K562 (cell line): ENCODE measurements around the gene LHX3. TPM values are rescaled to one million over a fixed set of nuclear protein-coding genes. Genes with fewer than 3 reads are reported as not detected.

ENCODE experiments used
- ESRRB ChIP-seq: fragments of 250-450 bp; sonication (Bioruptor Pico); IDR thresholded peaks from 2 replicates; pipeline ENCODE4 v1.5.0; 2020; ENCODE audit warnings: mild to moderate bottlenecking, moderate library complexity, borderline replicate concordance
- FOXK2 ChIP-seq, 2 experiments: fragments of 450-650 bp; IDR thresholded peaks in 1 of 2; conservative IDR thresholded peaks in 1 of 2; 2 replicates each; pipeline ENCODE4 v1.6.1; 2016; ENCODE audit warnings: low read depth in 2 of 2, mild to moderate bottlenecking in 1 of 2
- GABPB1 ChIP-seq: sonication (generic); formaldehyde crosslinking; IDR thresholded peaks from 2 replicates; pipeline ENCODE4 v1.8.0; 2022; ENCODE audit warnings: mild to moderate bottlenecking, missing genetic modification reagents
- IRF9 ChIP-seq: fragments of 450-650 bp; IDR thresholded peaks from 2 replicates; pipeline ENCODE4 v1.6.1; 2016; ENCODE audit warnings: missing biosample characterization, missing genetic modification characterization
- L3MBTL2 ChIP-seq: fragments of 450-650 bp; IDR thresholded peaks from 2 replicates; pipeline ENCODE4 v1.6.1; 2016; ENCODE audit warnings: mild to moderate bottlenecking, moderate library complexity
- PHF21A ChIP-seq: fragments of 450-650 bp; IDR thresholded peaks from 2 replicates; pipeline ENCODE4 v1.6.1; 2017; ENCODE audit warnings: low read depth, borderline replicate concordance
- POLR3G ChIP-seq: IDR thresholded peaks from 2 replicates; pipeline ENCODE4 v1.6.1; 2011; ENCODE audit not compliant: insufficient read length, insufficient replicate concordance; ENCODE audit errors: extremely low read depth
- PREB ChIP-seq: sonication (generic); formaldehyde crosslinking; IDR thresholded peaks from 2 replicates; pipeline ENCODE4 v1.8.1; 2023; ENCODE audit warnings: mild to moderate bottlenecking, missing genetic modification reagents
- SRSF3 ChIP-seq: fragments of 200-400 bp; formaldehyde crosslinking; IDR thresholded peaks from 2 replicates; pipeline ENCODE4 v1.6.1; 2016; ENCODE audit warnings: mild to moderate bottlenecking, low read length, moderate library complexity; ENCODE audit not compliant: insufficient read depth
- STAT5A ChIP-seq: IDR thresholded peaks from 2 replicates; pipeline ENCODE4 v1.6.1; 2012; ENCODE audit warnings: low read length, inconsistent platforms, borderline replicate concordance
- ZKSCAN8 ChIP-seq: fragments of 200-800 bp; sonication (Bioruptor generic); IDR thresholded peaks from 2 replicates; pipeline ENCODE4 v1.6.1; 2016; ENCODE audit warnings: missing genetic modification characterization, missing compliant biosample characterization
- ZNF133 ChIP-seq: fragments of 250-450 bp; sonication (Bioruptor Pico); IDR thresholded peaks from 2 replicates; pipeline ENCODE4 v1.4.0; 2020; ENCODE audit warnings: mild to moderate bottlenecking
- ZNF561 ChIP-seq: fragments of 450-650 bp; formaldehyde crosslinking; conservative IDR thresholded peaks from 2 replicates; pipeline ENCODE4 v1.4.0; 2020; ENCODE audit warnings: mild to moderate bottlenecking, moderate library complexity
- polyA plus RNA-seq, 8 experiments: library from polyadenylated mRNA; depleted of rRNA in 4 of 8; stranded (reverse) in 5 of 8; unstranded in 3 of 8; fragments of >200 nt; fragmentation: Nextera tagmentation in 2 of 8; fragmentation: Illumina TruSeq in 1 of 8; extraction: Ambion mirVana in 2 of 8; extraction: Trizol in 1 of 8; gene quantifications; 2 replicates each; pipeline versions ENCODE4 v1.2.1 to v1.2.3, GENCODE V29; 2011 to 2014; ENCODE audit warnings: inconsistent platforms in 1 of 8, missing spikeins in 1 of 8
- total RNA-seq, 7 experiments: library from RNA; depleted of rRNA in 6 of 7; stranded (reverse); fragments of >200 nt in 6 of 7; fragmentation: Illumina TruSeq in 2 of 7; extraction: Trizol in 2 of 7; gene quantifications; 2 replicates each; pipeline versions ENCODE4 v1.2.1 to v1.2.3, GENCODE V29; 2011 to 2021; ENCODE audit warnings: low replicate concordance in 1 of 7
- TF ChIP-seq, protein P1 (sequence below): sonication (generic); formaldehyde crosslinking; IDR thresholded peaks from 2 replicates; pipeline ENCODE4 v1.8.1; 2023; ENCODE audit warnings: mild to moderate bottlenecking, missing genetic modification reagents
- TF ChIP-seq, protein P2 (sequence below): fragments of 250-450 bp; sonication (Bioruptor Pico); IDR thresholded peaks from 2 replicates; pipeline ENCODE4 v1.4.0; 2020; ENCODE audit warnings: mild to moderate bottlenecking
- TF ChIP-seq, protein P3 (sequence below), 2 experiments: fragments of 200-800 bp in 1 of 2; sonication (Bioruptor generic) in 1 of 2; sonication (generic) in 1 of 2; formaldehyde crosslinking in 1 of 2; IDR thresholded peaks in 1 of 2; conservative IDR thresholded peaks in 1 of 2; 2 replicates each; pipeline versions ENCODE4 v1.5.0 to v1.6.1; 2016 to 2020; ENCODE audit warnings: missing compliant biosample characterization in 1 of 2, missing genetic modification characterization in 1 of 2, missing genetic modification reagents in 1 of 2
- TF ChIP-seq, protein P4 (sequence below), 3 experiments: fragments of 200-800 bp in 1 of 3; sonication (Bioruptor generic) in 1 of 3; sonication (generic) in 1 of 3; formaldehyde crosslinking in 1 of 3; IDR thresholded peaks; 2 replicates each; pipeline versions ENCODE4 v1.6.1 to v1.8.0; 2016 to 2022; ENCODE audit warnings: mild to moderate bottlenecking in 2 of 3, missing compliant biosample characterization in 2 of 3, missing genetic modification characterization in 2 of 3, missing genetic modification reagents in 1 of 3

The LHX3 gene
- total and polyA plus RNA-seq, 9 of the 15 experiments (the other 6 are each of a cell fraction or from before 2014, with no cell fraction given): 0.09 TPM; not detected in 8

DNA sequence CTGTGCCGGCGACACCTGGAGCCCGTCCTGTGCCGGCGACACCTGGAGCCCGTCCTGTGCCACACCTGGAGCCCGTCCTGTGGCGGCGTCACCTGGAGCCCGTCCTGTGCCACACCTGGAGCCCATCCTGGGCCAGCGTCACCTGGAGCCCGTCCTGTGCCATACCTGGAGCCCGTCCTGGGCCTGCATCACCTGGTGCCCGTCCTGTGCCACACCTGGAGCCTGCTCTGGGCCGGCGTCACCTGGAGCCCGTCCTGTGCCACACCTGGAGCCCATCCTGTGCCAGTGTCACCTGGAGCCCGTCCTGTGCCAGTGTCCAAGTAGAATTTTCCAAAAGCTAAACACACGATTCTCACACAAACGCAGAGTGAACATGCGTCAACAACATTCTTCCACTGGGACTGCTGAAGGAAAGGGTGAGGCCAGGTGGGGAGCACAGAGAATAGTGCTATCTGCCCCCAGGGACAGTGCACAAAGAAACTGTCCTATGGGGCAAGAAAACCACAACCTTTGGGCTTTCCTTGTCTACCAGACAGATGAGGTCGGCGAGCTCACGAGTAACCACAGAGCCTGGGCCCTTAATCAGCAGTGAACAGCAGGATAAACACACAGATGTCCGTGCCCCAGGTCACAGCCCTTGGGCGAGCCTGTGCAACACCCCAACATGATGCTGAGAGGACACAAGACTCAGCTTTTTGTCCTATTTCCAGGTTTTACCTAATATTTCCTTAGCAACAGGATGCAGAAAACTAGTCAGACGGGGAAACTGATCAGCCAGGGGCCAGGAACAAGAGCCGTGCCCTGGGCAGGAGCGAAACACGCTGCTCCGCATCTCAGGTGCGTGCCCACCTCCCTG is 32.8 kb upstream of the LHX3 start (continued):
- TF ChIP-seq, protein P1, sequence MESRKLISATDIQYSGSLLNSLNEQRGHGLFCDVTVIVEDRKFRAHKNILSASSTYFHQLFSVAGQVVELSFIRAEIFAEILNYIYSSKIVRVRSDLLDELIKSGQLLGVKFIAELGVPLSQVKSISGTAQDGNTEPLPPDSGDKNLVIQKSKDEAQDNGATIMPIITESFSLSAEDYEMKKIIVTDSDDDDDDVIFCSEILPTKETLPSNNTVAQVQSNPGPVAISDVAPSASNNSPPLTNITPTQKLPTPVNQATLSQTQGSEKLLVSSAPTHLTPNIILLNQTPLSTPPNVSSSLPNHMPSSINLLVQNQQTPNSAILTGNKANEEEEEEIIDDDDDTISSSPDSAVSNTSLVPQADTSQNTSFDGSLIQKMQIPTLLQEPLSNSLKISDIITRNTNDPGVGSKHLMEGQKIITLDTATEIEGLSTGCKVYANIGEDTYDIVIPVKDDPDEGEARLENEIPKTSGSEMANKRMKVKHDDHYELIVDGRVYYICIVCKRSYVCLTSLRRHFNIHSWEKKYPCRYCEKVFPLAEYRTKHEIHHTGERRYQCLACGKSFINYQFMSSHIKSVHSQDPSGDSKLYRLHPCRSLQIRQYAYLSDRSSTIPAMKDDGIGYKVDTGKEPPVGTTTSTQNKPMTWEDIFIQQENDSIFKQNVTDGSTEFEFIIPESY: peak; percentile 63; the same call in 1 of the 2 replicates
- TF ChIP-seq ZKSCAN8 (CRISPR knock-in tag) (no peak), IRF9 (tag) (no peak), L3MBTL2 (no peak), SRSF3 (no peak), PHF21A (no peak), FOXK2 (conservative IDR thresholded peaks at IDR 0.05 in 1 of 2, IDR thresholded peaks at IDR 0.05 in 1 of 2; ENCODE audit: low read depth in 2 of 2) (peak in 1 of 2 experiments; percentile 61; a peak in 1 of 4 replicates), POLR3G (no peak), ZNF133 (CRISPR knock-in tag) (no peak), STAT5A (peak; percentile 85), PREB (CRISPR knock-in tag) (no peak), GABPB1 (CRISPR knock-in tag) (no peak), ZNF561 (CRISPR knock-in tag) (no peak), ESRRB (CRISPR knock-in tag) (no peak)
- TF ChIP-seq, protein P2, sequence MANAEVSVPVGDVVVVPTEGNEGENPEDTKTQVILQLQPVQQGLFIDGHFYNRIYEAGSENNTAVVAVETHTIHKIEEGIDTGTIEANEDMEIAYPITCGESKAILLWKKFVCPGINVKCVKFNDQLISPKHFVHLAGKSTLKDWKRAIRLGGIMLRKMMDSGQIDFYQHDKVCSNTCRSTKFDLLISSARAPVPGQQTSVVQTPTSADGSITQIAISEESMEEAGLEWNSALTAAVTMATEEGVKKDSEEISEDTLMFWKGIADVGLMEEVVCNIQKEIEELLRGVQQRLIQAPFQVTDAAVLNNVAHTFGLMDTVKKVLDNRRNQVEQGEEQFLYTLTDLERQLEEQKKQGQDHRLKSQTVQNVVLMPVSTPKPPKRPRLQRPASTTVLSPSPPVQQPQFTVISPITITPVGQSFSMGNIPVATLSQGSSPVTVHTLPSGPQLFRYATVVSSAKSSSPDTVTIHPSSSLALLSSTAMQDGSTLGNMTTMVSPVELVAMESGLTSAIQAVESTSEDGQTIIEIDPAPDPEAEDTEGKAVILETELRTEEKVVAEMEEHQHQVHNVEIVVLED (CRISPR knock-in tag): no peak
- TF ChIP-seq, protein P3, sequence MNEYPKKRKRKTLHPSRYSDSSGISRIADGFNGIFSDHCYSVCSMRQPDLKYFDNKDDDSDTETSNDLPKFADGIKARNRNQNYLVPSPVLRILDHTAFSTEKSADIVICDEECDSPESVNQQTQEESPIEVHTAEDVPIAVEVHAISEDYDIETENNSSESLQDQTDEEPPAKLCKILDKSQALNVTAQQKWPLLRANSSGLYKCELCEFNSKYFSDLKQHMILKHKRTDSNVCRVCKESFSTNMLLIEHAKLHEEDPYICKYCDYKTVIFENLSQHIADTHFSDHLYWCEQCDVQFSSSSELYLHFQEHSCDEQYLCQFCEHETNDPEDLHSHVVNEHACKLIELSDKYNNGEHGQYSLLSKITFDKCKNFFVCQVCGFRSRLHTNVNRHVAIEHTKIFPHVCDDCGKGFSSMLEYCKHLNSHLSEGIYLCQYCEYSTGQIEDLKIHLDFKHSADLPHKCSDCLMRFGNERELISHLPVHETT (CRISPR knock-in tag; conservative IDR thresholded peaks at IDR 0.05 in 1 of 2, IDR thresholded peaks at IDR 0.05 in 1 of 2): peak in 1 of 2 experiments; percentile 53; a peak in 1 of 4 replicates
- TF ChIP-seq, protein P4, sequence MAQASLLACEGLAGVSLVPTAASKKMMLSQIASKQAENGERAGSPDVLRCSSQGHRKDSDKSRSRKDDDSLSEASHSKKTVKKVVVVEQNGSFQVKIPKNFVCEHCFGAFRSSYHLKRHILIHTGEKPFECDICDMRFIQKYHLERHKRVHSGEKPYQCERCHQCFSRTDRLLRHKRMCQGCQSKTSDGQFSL (CRISPR knock-in tag; IDR thresholded peaks at IDR 0.05): no peak
- TF ChIP-seq, protein P4 (tag; IDR thresholded peaks at IDR 0.05): no peak
